ENCODE results near the gene NDUFA11. TPM values are rescaled to one million over a fixed set of nuclear protein-coding genes. Genes with fewer than 3 reads are reported as not detected.

The NDUFA11 gene
- total RNA-seq, 1 donor from 2014 or later, result 239 TPM

- no peak for TF ChIP-seq CTCF (conservative IDR thresholded peaks at IDR 0.05)
- DNase-seq (ENCODE audit: low read depth, low spot score), result no peak
- H3K9me3 Mint-ChIP-seq, result no peaks in the 10 kb centered on the region
- peaks cover 3% of the 10 kb centered on the region for H3K36me3 Mint-ChIP-seq (ENCODE audit: low read depth)
- H3K27me3 Mint-ChIP-seq (ENCODE audit: low read depth), result no peaks in the 10 kb centered on the region
- H3K27ac Mint-ChIP-seq (ENCODE audit: unreplicated experiment), result no peak overlapping the region
- no peaks in the 10 kb centered on the region for H3K4me1 Mint-ChIP-seq
- H3K4me3 Mint-ChIP-seq, result no peak overlapping the region
These were observed 15.0 kb upstream of the NDUFA11 start for GRCh38 chr19:5918463-5919079.

GRCh38 chr19:5917431-5918107 lies 14.0 kb upstream of the NDUFA11 start:
- TF ChIP-seq CTCF (conservative IDR thresholded peaks at IDR 0.05), result no peak
- Mint-ChIP-seq H3K36me3 (ENCODE audit: low read depth) (peaks cover 3% of the 10 kb centered on the region), H3K27me3 (ENCODE audit: low read depth) (no peaks in the 10 kb centered on the region), H3K4me1 (no peaks in the 10 kb centered on the region), H3K9me3 (no peaks in the 10 kb centered on the region), H3K27ac (ENCODE audit: unreplicated experiment) (no peak overlapping the region), H3K4me3 (no peak overlapping the region)
- DNase-seq (ENCODE audit: low read depth, low spot score), result no peak

GRCh38 chr19:5916181-5916708 lies 12.7 kb upstream of the NDUFA11 start:
- Mint-ChIP-seq H3K9me3 (no peaks in the 10 kb centered on the region), H3K27me3 (ENCODE audit: low read depth) (no peaks in the 10 kb centered on the region), H3K36me3 (ENCODE audit: low read depth) (no peaks in the 10 kb centered on the region), H3K4me1 (no peaks in the 10 kb centered on the region), H3K4me3 (no peak overlapping the region), H3K27ac (ENCODE audit: unreplicated experiment) (no peak overlapping the region)
- DNase-seq (ENCODE audit: low read depth, low spot score), result no peak
- TF ChIP-seq CTCF (conservative IDR thresholded peaks at IDR 0.05), result no peak

GRCh38 chr19:5915782-5916165 lies 12.2 kb upstream of the NDUFA11 start:
- H3K27ac Mint-ChIP-seq (ENCODE audit: unreplicated experiment), result no peak overlapping the region
- no peaks in the 10 kb centered on the region for H3K27me3 Mint-ChIP-seq (ENCODE audit: low read depth)
- no peaks in the 10 kb centered on the region for H3K36me3 Mint-ChIP-seq (ENCODE audit: low read depth)
- H3K4me1 Mint-ChIP-seq, result no peaks in the 10 kb centered on the region
- DNase-seq (ENCODE audit: low read depth, low spot score), result no peak
- H3K4me3 Mint-ChIP-seq, result no peak overlapping the region
- H3K9me3 Mint-ChIP-seq, result no peaks in the 10 kb centered on the region
- no peak for TF ChIP-seq CTCF (conservative IDR thresholded peaks at IDR 0.05)

- Mint-ChIP-seq H3K36me3 (ENCODE audit: low read depth) (no peaks in the 10 kb centered on the region), H3K4me3 (no peak overlapping the region), H3K4me1 (peaks cover 6% of the 10 kb centered on the region), H3K27ac (ENCODE audit: unreplicated experiment) (no peak overlapping the region), H3K9me3 (no peaks in the 10 kb centered on the region), H3K27me3 (ENCODE audit: low read depth) (no peaks in the 10 kb centered on the region)
- no peak for TF ChIP-seq CTCF (conservative IDR thresholded peaks at IDR 0.05)
- DNase-seq (ENCODE audit: low read depth, low spot score), result no peak
These were observed 11.6 kb upstream of the NDUFA11 start for GRCh38 chr19:5914946-5915781.
